ENCODE results near the gene PRKN. TPM values are rescaled to one million over a fixed set of nuclear protein-coding genes. Genes with fewer than 3 reads are reported as not detected.
A peak's percentile ranks its signal among the peaks of the same experiment; 100 is the strongest.

The PRKN gene
- total and polyA plus RNA-seq, 2 experiments from 2014 or later, result 2.3 to 3.9 TPM

GRCh38 chr6:162684961-162685360 is 42.6 kb downstream of the PRKN start:
- TF ChIP-seq EZH2phosphoT487 (IDR thresholded peaks at IDR 0.05; ENCODE audit: low read depth, severe bottlenecking, unreplicated experiment), result no peak
- no peak for TF ChIP-seq EZH2 (IDR thresholded peaks at IDR 0.05; ENCODE audit: borderline replicate concordance)
- no peak for TF ChIP-seq CTCF (IDR thresholded peaks at IDR 0.05; ENCODE audit: poor library complexity)
- no peaks in the 10 kb centered on the region for H3K36me3 ChIP-seq (replicated peaks; ENCODE audit: insufficient read depth, low read depth)
- no peaks in the 10 kb centered on the region for H4K20me1 ChIP-seq (ENCODE audit: insufficient read depth, poor library complexity, severe bottlenecking)
- no peak overlapping the region for H2AFZ ChIP-seq
- H3K9me3 ChIP-seq (ENCODE audit: low read depth), result no peaks in the 10 kb centered on the region
- no peak for DNase-seq (ENCODE audit: low spot score)
- no peak overlapping the region for H3K4me2 ChIP-seq
- H3K27ac ChIP-seq, result no peak overlapping the region
- no peak overlapping the region for H3K4me3 ChIP-seq
- H3K9me2 ChIP-seq (replicated peaks; ENCODE audit: insufficient read depth), result no peaks in the 10 kb centered on the region
- H3K27me3 ChIP-seq, result no peaks in the 10 kb centered on the region
- no peaks in the 10 kb centered on the region for H3K79me2 ChIP-seq
- 64% methylated on average over 3 of the region's 3 CpGs for WGBS (ENCODE audit: low lambda C conversion rate, missing lambda C conversion rate)
- no peaks in the 10 kb centered on the region for H3K4me1 ChIP-seq (ENCODE audit: insufficient read depth)

GRCh38 chr6:162684052-162684451 is 43.5 kb downstream of the PRKN start:
- Histone ChIP-seq H2AFZ (no peak overlapping the region), H3K36me3 (replicated peaks; ENCODE audit: insufficient read depth, low read depth) (no peaks in the 10 kb centered on the region), H3K27ac (no peak overlapping the region), H3K4me1 (ENCODE audit: insufficient read depth) (no peaks in the 10 kb centered on the region), H3K4me2 (no peak overlapping the region), H3K4me3 (no peak overlapping the region), H3K27me3 (no peaks in the 10 kb centered on the region), H3K79me2 (no peaks in the 10 kb centered on the region), H3K9me2 (replicated peaks; ENCODE audit: insufficient read depth) (no peaks in the 10 kb centered on the region), H4K20me1 (ENCODE audit: insufficient read depth, poor library complexity, severe bottlenecking) (no peaks in the 10 kb centered on the region), H3K9me3 (ENCODE audit: low read depth) (no peaks in the 10 kb centered on the region)
- WGBS (ENCODE audit: low lambda C conversion rate, missing lambda C conversion rate), result 52% methylated on average over 1 of the region's 1 CpG
- TF ChIP-seq CTCF (IDR thresholded peaks at IDR 0.05; ENCODE audit: poor library complexity), result no peak
- TF ChIP-seq EZH2 (IDR thresholded peaks at IDR 0.05; ENCODE audit: borderline replicate concordance), result no peak
- TF ChIP-seq EZH2phosphoT487 (IDR thresholded peaks at IDR 0.05; ENCODE audit: low read depth, severe bottlenecking, unreplicated experiment), result no peak
- DNase-seq (ENCODE audit: low spot score), result no peak

- Histone ChIP-seq H3K27ac (no peak overlapping the region), H3K79me2 (no peaks in the 10 kb centered on the region), H2AFZ (no peak overlapping the region), H3K4me1 (ENCODE audit: insufficient read depth) (no peaks in the 10 kb centered on the region), H3K4me2 (no peak overlapping the region), H3K9me2 (replicated peaks; ENCODE audit: insufficient read depth) (no peaks in the 10 kb centered on the region), H3K4me3 (no peak overlapping the region), H3K36me3 (replicated peaks; ENCODE audit: insufficient read depth, low read depth) (no peaks in the 10 kb centered on the region), H3K27me3 (no peaks in the 10 kb centered on the region), H3K9me3 (ENCODE audit: low read depth) (no peaks in the 10 kb centered on the region), H4K20me1 (ENCODE audit: insufficient read depth, poor library complexity, severe bottlenecking) (no peaks in the 10 kb centered on the region)
- WGBS (ENCODE audit: low lambda C conversion rate, missing lambda C conversion rate), result 81% methylated on average over 4 of the region's 4 CpGs
- TF ChIP-seq CTCF (IDR thresholded peaks at IDR 0.05; ENCODE audit: poor library complexity) (no peak), EZH2phosphoT487 (IDR thresholded peaks at IDR 0.05; ENCODE audit: low read depth, severe bottlenecking, unreplicated experiment) (no peak), EZH2 (IDR thresholded peaks at IDR 0.05; ENCODE audit: borderline replicate concordance) (no peak)
- no peak for DNase-seq (ENCODE audit: low spot score)
Measured at GRCh38 chr6:162683135-162683534, 44.4 kb downstream of the PRKN start.

GRCh38 chr6:162681447-162681846 is 46.1 kb downstream of the PRKN start:
- Histone ChIP-seq H3K27me3 (no peaks in the 10 kb centered on the region), H3K4me1 (ENCODE audit: insufficient read depth) (no peaks in the 10 kb centered on the region), H3K9me2 (replicated peaks; ENCODE audit: insufficient read depth) (no peaks in the 10 kb centered on the region), H3K4me2 (no peak overlapping the region), H2AFZ (no peak overlapping the region), H3K79me2 (no peaks in the 10 kb centered on the region), H3K36me3 (replicated peaks; ENCODE audit: insufficient read depth, low read depth) (no peaks in the 10 kb centered on the region), H4K20me1 (ENCODE audit: insufficient read depth, poor library complexity, severe bottlenecking) (no peaks in the 10 kb centered on the region), H3K27ac (no peak overlapping the region), H3K9me3 (ENCODE audit: low read depth) (no peaks in the 10 kb centered on the region), H3K4me3 (no peak overlapping the region)
- WGBS (ENCODE audit: low lambda C conversion rate, missing lambda C conversion rate), result 70% methylated on average over 1 of the region's 1 CpG
- TF ChIP-seq CTCF (IDR thresholded peaks at IDR 0.05; ENCODE audit: poor library complexity) (no peak), EZH2 (IDR thresholded peaks at IDR 0.05; ENCODE audit: borderline replicate concordance) (no peak), EZH2phosphoT487 (IDR thresholded peaks at IDR 0.05; ENCODE audit: low read depth, severe bottlenecking, unreplicated experiment) (no peak)
- DNase-seq (ENCODE audit: low spot score), result peak; percentile 13
